KOPT-K1 (cell line): ENCODE results near the gene TNFRSF14.

Experiments
- H3K27ac ChIP-seq: fragments of 200-600 bp; sonication (generic); 2 replicates; pipeline ENCODE4 v1.5.1; 2016; ENCODE audit warnings: antibody characterized with exemption, mild to moderate bottlenecking, low read depth, low read length; ENCODE audit not compliant: poor library complexity, severe bottlenecking
- H3K36me3 ChIP-seq: fragments of 200-600 bp; sonication (generic); 2 replicates; pipeline ENCODE4 v1.5.1; 2017; ENCODE audit warnings: antibody characterized with exemption, mild to moderate bottlenecking, low read length, moderate library complexity; ENCODE audit not compliant: insufficient read depth
- H3K9me3 ChIP-seq: fragments of 200-600 bp; sonication (generic); 2 replicates; pipeline ENCODE4 v1.5.1; 2017; ENCODE audit warnings: antibody characterized with exemption, low read length, mild to moderate bottlenecking; ENCODE audit not compliant: insufficient read depth, poor library complexity, severe bottlenecking

TNFRSF14 gene

DNA sequence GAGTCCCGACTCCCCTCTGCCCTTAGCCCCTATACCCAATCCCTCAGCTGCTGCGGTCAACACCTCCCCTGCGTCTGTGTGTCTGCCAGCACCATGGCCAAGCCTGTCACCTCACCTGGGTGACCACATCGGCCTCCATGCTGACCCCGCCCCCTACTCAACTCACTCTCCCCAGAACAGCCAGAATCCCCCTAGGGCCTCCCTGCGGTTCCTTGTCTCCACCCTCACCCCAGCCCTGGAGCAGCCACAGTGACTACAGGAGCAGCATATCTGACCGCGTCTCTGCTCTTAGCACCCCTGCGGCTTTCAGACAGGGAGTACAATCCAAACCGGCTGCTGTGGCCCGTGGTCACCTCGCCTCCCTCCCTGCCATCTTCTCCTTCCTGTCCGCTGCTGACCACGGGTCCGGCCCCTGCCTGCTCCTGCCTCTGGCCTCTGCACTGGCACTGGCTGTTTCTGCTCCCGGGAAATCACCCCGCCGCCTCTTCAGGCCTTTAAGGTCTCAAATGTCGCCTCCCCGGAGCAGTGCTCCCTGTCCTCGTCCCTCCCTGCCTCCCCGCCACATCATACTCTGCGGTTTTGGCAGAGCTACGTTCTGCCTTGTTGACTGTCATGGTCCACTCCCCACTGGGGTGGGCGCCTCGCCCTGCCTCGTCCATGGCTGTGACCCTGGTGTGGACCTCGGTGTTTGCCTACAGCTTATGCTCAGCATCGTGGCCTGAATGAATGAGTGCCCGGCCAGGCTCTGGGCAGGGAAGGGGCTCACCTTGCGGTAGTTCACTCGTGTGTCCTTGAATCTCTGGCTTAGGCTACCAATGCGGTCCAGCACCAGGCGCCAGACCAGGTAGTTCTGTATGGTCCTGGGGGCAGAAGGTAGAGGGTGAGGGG, 41.5 kb downstream of the TNFRSF14 start:
- no peak overlapping the region for H3K27ac ChIP-seq
- H3K9me3 ChIP-seq: peaks cover 13% of the 10 kb centered on the region
- no peaks in the 10 kb centered on the region for H3K36me3 ChIP-seq

DNA sequence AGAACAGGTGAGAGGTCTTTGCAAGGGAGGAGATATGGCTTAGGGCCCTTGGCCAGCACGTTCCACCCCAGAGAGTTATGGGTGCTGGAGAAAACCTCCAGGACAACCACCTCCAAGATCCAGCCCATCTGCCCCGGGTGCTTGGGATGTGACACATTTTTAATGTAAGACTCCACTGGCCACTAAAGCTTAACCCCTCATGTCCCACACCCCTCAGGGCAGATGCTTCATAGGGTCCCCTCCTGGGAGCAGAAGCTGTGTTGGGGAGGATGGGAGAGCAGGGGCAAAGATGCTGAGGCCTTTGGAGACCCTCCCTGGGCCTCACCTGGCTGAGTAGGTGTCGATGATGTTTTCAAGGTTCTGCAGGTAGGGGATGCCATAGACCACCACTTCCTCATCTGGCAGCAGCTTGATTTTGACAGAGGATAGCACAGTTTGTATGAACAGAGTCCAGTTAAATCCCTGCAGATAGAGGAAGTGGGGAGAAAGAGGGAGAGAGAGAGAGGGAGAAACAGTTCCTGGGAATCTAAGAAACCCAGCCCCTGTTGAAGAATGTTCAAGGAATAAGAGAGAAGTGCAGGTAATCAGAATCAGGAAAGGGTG, 42.3 kb downstream of the TNFRSF14 start:
- Histone ChIP-seq H3K9me3 (peaks cover 13% of the 10 kb centered on the region), H3K36me3 (no peaks in the 10 kb centered on the region), H3K27ac (no peak overlapping the region)

- H3K27ac ChIP-seq: no peak overlapping the region
- H3K9me3 ChIP-seq: peaks cover 13% of the 10 kb centered on the region
- H3K36me3 ChIP-seq: no peaks in the 10 kb centered on the region
These were observed 45.6 kb downstream of the TNFRSF14 start for GRCh38 chr1:2601721-2602303.

DNA sequence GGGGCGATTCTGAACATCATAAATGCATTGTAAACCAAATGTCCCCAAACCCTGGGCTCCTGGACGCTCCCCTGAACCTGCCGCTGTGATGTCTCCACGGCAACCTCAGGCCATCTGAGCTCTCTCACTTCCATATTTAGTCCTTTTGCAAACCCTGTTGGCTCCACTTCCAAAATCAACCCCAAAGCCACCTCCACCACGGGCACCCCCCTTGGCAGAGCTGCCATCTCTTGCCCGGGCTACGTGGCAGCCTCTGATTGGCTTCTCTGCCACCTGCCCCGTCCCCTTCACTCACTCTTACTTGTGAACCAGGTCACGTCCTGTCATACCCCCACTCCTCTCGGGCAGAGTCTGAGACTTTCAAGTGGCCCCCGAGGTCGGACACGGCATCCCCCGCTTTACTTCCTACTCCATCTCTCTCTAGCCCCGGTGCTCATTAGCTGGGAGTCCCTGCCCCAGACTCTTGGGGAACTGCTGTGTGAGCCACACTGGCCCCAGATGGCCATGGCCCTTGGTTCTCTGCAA, 46.2 kb downstream of the TNFRSF14 start:
- no peak overlapping the region for H3K27ac ChIP-seq
- H3K9me3 ChIP-seq: peaks cover 13% of the 10 kb centered on the region
- H3K36me3 ChIP-seq: no peaks in the 10 kb centered on the region

DNA sequence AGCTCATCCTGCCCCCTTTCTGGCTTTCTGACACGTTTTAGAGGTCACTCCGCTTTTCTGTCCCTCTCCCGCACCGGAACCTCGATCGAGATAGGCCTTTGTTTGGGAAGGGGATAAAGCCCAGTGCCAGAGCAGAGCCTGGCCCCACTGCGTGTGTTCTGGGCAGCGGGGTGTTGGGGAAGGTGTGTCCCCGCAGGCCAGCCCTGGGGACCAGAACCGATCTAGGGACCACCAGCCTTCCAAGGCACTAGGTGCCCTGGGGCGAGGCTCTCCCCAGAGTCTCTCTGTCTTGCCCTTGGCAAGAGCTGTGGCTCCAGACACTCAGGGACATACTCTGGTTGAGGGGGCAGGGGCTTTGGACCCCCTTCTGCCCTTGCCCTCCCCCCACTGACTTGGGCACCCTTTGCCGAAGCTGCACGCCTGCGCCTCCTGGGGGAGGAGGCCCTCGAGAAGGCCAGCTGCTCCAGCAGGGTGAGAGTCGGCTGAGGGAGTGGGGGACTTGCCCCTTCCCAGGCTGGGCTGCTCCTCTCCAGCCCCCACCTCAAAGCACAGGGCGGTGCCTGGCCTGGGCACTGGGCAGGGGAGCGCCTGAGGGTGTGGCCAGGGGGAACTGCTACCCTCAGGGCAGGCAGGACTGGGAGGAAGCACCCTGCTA, 46.8 kb downstream of the TNFRSF14 start:
- no peak overlapping the region for H3K27ac ChIP-seq
- H3K36me3 ChIP-seq: no peaks in the 10 kb centered on the region
- peaks cover 10% of the 10 kb centered on the region for H3K9me3 ChIP-seq

- H3K9me3 ChIP-seq: peaks cover 4% of the 10 kb centered on the region
- no peak overlapping the region for H3K27ac ChIP-seq
These were observed 47.5 kb downstream of the TNFRSF14 start for GRCh38 chr1:2603521-2604155.

GRCh38 chr1:2604156-2604843, 48.1 kb downstream of the TNFRSF14 start:
- Histone ChIP-seq H3K36me3 (no peaks in the 10 kb centered on the region), H3K9me3 (no peaks in the 10 kb centered on the region), H3K27ac (no peak overlapping the region)

More at GRCh38 chr1:2603521-2604155, 47.5 kb downstream of the TNFRSF14 start:
- no peaks in the 10 kb centered on the region for H3K36me3 ChIP-seq

GRCh38 chr1:2604844-2605508, 48.8 kb downstream of the TNFRSF14 start:
- no peaks in the 10 kb centered on the region for H3K9me3 ChIP-seq
- no peak overlapping the region for H3K27ac ChIP-seq
- H3K36me3 ChIP-seq: no peaks in the 10 kb centered on the region

GRCh38 chr1:2605509-2606395, 49.6 kb downstream of the TNFRSF14 start:
- Histone ChIP-seq H3K36me3 (no peaks in the 10 kb centered on the region), H3K27ac (no peak overlapping the region), H3K9me3 (no peaks in the 10 kb centered on the region)

- no peak overlapping the region for H3K27ac ChIP-seq
- H3K36me3 ChIP-seq: no peaks in the 10 kb centered on the region
- H3K9me3 ChIP-seq: no peaks in the 10 kb centered on the region
These were observed 50.3 kb downstream of the TNFRSF14 start for GRCh38 chr1:2606396-2606880.

DNA sequence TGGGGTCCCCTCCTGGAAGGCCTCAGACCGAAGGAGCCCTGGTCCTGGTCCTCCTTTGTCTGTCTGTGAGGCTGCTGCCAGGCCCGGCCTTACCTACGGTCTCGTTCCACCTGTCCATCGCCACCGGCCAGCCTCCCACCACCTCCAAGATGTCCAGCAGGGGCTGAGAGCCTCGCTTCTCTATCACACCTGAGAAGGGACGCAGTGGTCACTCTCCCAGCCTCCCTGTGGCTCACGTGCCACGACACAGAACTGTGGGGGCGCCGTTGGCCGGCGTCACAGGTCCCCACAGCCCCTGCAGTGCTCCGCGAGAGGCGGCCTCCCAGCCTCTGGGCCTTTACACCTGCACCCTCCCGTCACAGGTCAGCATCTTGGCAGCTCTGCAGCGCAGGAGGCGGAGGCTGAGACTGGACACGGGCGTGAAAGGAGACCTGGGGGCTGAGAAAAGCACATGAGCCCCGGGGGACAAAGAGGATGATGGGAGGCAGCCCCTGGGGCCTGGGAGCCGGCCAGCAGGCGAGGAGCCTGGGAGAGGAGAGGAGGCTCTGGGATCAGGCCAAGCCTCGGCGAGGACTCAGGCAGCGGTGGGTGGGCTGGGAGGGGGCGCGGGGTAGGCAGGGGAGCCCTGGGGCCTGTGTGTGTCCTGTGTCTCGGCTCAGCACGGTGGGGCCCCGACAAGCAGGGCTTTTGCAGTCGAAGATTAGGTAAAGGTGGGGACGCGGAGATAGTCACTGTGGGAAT, 50.9 kb downstream of the TNFRSF14 start:
- no peak overlapping the region for H3K27ac ChIP-seq
- no peaks in the 10 kb centered on the region for H3K9me3 ChIP-seq
- no peaks in the 10 kb centered on the region for H3K36me3 ChIP-seq

DNA sequence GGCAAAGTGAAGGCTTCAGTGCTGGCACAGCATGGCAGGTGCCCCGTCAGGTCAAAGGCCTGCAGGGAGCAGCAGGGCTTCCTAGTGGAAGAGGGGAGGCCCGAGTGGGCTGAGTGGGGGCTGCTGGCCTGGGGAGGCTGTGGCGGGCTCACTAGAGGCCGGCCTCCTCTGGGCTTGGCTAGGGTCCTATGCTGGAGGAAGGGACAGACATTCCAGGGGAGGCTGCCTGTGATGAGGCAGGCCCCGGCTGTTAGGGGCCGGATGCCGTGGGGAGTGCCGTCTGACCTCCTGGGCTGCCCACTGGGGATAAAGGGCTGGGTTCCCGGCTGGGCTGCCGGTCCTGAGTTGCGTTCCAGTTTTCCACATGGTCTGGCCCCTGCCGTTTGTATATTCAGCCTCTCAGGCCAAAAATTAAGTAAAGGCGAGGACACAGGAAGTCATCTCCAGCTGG, 51.5 kb downstream of the TNFRSF14 start:
- H3K27ac ChIP-seq: no peak overlapping the region
- no peaks in the 10 kb centered on the region for H3K9me3 ChIP-seq
- H3K36me3 ChIP-seq: no peaks in the 10 kb centered on the region
